IMR-90 (cell line): ENCODE results near the gene C3orf85. TPM values are rescaled to one million over a fixed set of nuclear protein-coding genes. Genes with fewer than 3 reads are reported as not detected.
"Not testable (repeated sequence)": the region's sequence is repeated elsewhere in the genome, so short reads cannot be mapped to it uniquely, and the experiment has no call there.

Experiments used
- ATAC-seq: fragments of 200-7000 bp; cut with Tn5 transposase; 2 replicates; pipeline ENCODE4 v1.9.1; 2020; ENCODE audit warnings: low read depth, mild to moderate bottlenecking, moderate library complexity
- BruUV-seq: library from RNA; stranded (reverse); fragments of 400-500 nt; replicated peaks from 2 replicates; lab custom pipeline; 2021; lab: Mats Ljungman, UMichigan
- CTCF ChIA-PET: fragments of 300-600 bp; formaldehyde crosslinking; extraction: SDS; loops from one replicate; lab custom pipeline; 2021; ENCODE audit warnings: antibody characterized with exemption; lab: Yijun Ruan, JAX
- POLR2A ChIA-PET: fragments of 300-600 bp; sonication (Branson Sonifier 250); formaldehyde crosslinking; loops from one replicate; lab custom pipeline; 2022; ENCODE audit warnings: antibody characterized with exemption; ENCODE audit not compliant: unreplicated experiment; lab: Charles Lee
- DNase-seq: peaks from one replicate; pipeline ENCODE4 v3.0.0; 2013
- H2AFZ ChIP-seq: replicated peaks from 2 replicates; pipeline ENCODE3; 2013; ENCODE audit warnings: low read length, mild to moderate bottlenecking; ENCODE audit not compliant: poor library complexity
- H2AK5ac ChIP-seq: 2 replicates; pipeline ENCODE4 v1.6.1; 2013; ENCODE audit warnings: low read depth, low read length, inconsistent platforms
- H2AK9ac ChIP-seq: replicated peaks from 2 replicates; pipeline ENCODE3; 2013; ENCODE audit warnings: mild to moderate bottlenecking, low read depth, low read length, moderate library complexity; ENCODE audit not compliant: poor library complexity
- H2BK120ac ChIP-seq: 2 replicates; pipeline ENCODE4 v1.6.1; 2013; ENCODE audit warnings: low read depth, low read length, inconsistent platforms
- H2BK15ac ChIP-seq: 3 replicates; pipeline ENCODE4 v1.6.1; 2013; ENCODE audit warnings: low read depth, low read length, inconsistent platforms
- H2BK20ac ChIP-seq: 2 replicates; pipeline ENCODE4 v1.6.1; 2013; ENCODE audit warnings: low read depth, mild to moderate bottlenecking, inconsistent platforms, low read length, moderate library complexity
- H2BK5ac ChIP-seq: 2 replicates; pipeline ENCODE4 v1.6.1; 2013; ENCODE audit warnings: mild to moderate bottlenecking, low read depth, low read length, inconsistent platforms; ENCODE audit not compliant: poor library complexity, severe bottlenecking
- H3K14ac ChIP-seq: replicated peaks from 2 replicates; pipeline ENCODE4 v1.6.1; 2013; ENCODE audit warnings: low read depth, low read length, inconsistent platforms
- H3K18ac ChIP-seq: 2 replicates; pipeline ENCODE4 v1.6.1; 2013; ENCODE audit warnings: low read depth, low read length, control low read depth
- H3K23ac ChIP-seq: 2 replicates; pipeline ENCODE4 v1.6.1; 2013; ENCODE audit warnings: low read depth, low read length, inconsistent platforms
- H3K27ac ChIP-seq: 2 replicates; pipeline ENCODE4 v1.5.1; 2013; ENCODE audit warnings: mild to moderate bottlenecking, control low read depth, low read length; ENCODE audit not compliant: insufficient read depth
- H3K27me3 ChIP-seq: 2 replicates; pipeline ENCODE4 v1.6.1; 2013; ENCODE audit warnings: low read length; ENCODE audit not compliant: control insufficient read depth, insufficient read depth
- H3K36me3 ChIP-seq: 2 replicates; pipeline ENCODE4 v1.6.1; 2013; ENCODE audit warnings: low read length, mixed read lengths; ENCODE audit not compliant: control insufficient read depth, insufficient read depth
- H3K4ac ChIP-seq: 2 replicates; pipeline ENCODE4 v1.6.1; 2013; ENCODE audit warnings: low read depth, low read length, inconsistent platforms
- H3K4me1 ChIP-seq: 2 replicates; pipeline ENCODE4 v1.6.1; 2013; ENCODE audit warnings: low read length, mixed read lengths; ENCODE audit not compliant: control insufficient read depth, insufficient read depth
- H3K4me2 ChIP-seq: 2 replicates; pipeline ENCODE4 v1.6.1; 2013; ENCODE audit warnings: low read depth, mild to moderate bottlenecking, control low read depth, low read length, moderate library complexity
- H3K4me3 ChIP-seq: 2 replicates; pipeline ENCODE4 v1.5.1; 2013; ENCODE audit warnings: low read depth, mild to moderate bottlenecking, control low read depth, low read length, moderate library complexity; ENCODE audit not compliant: insufficient read depth
- H3K56ac ChIP-seq: 2 replicates; pipeline ENCODE4 v1.6.1; 2013; ENCODE audit warnings: low read length, inconsistent platforms; ENCODE audit not compliant: insufficient read depth; ENCODE audit errors: extremely low read depth
- H3K79me1 ChIP-seq, 2 experiments: 2 replicates each; pipeline ENCODE4 v1.6.1; 2013; ENCODE audit warnings: low read length in 2 of 2, inconsistent platforms in 1 of 2, low read depth in 1 of 2
- H3K9ac ChIP-seq: 2 replicates; pipeline ENCODE4 v1.6.1; 2013; ENCODE audit warnings: low read depth, low read length, control low read depth
- H3K9me1 ChIP-seq: 2 replicates; pipeline ENCODE4 v1.6.1; 2013; ENCODE audit warnings: low read length, inconsistent platforms; ENCODE audit not compliant: insufficient read depth
- H3K9me3 ChIP-seq: 2 replicates; pipeline ENCODE4 v1.6.1; 2013; ENCODE audit warnings: low read length; ENCODE audit not compliant: control insufficient read depth, insufficient read depth
- H4K20me1 ChIP-seq: 2 replicates; pipeline ENCODE4 v1.6.1; 2013; ENCODE audit warnings: low read length, inconsistent platforms; ENCODE audit not compliant: insufficient read depth
- H4K5ac ChIP-seq: 2 replicates; pipeline ENCODE4 v1.6.1; 2013; ENCODE audit warnings: mild to moderate bottlenecking, low read depth, low read length, control low read depth
- H4K8ac ChIP-seq, 2 experiments: 2 replicates each; pipeline ENCODE4 v1.6.1; 2013; ENCODE audit warnings: low read depth in 2 of 2, low read length in 2 of 2, control low read depth in 1 of 2, inconsistent platforms in 1 of 2
- H4K91ac ChIP-seq: 2 replicates; pipeline ENCODE4 v1.6.1; 2013; ENCODE audit warnings: low read depth, low read length, inconsistent platforms; ENCODE audit not compliant: insufficient read depth
- WGBS, 2 experiments: methylation state at CpG; one replicate each; pipeline versions ENCODE4 v1.1.5 to v1.1.7; 2013; ENCODE audit warnings: missing lambda C conversion rate in 2 of 2; ENCODE audit not compliant: insufficient read length in 1 of 2; ENCODE audit errors: extremely low coverage in 2 of 2; 5-methylcytosine and 5-hydroxymethylcytosine counted together
- dilution Hi-C: fragments of 300-500 bp; cut with HindIII; formaldehyde crosslinking; loops from one replicate; pipeline ENCODE4 v1.14.3; 2018; ENCODE audit warnings: low sequenced_read_pairs; ENCODE audit not compliant: unreplicated experiment
- in situ Hi-C: fragments of 300-500 bp; cut with MboI; formaldehyde crosslinking; loops from 3 replicates; pipeline ENCODE4 v1.14.3; 2019; ENCODE audit warnings: low sequenced_read_pairs, inconsistent platforms, mixed read lengths
- intact Hi-C: fragments of 100-400 bp; cut with micrococcal nuclease; formaldehyde crosslinking; loops from 2 replicates; pipeline ENCODE4 v1.10.0; 2022
- polyA plus RNA-seq, 3 experiments: library from polyadenylated mRNA; depleted of rRNA; stranded (reverse); fragments of >200 nt; gene quantifications; 2 replicates each; pipeline ENCODE4 v1.2.3, GENCODE V29; 2012; ENCODE audit warnings: low replicate concordance in 1 of 3
- total RNA-seq: library from RNA; depleted of rRNA; stranded (reverse); fragments of >200 nt; gene quantifications from 2 replicates; pipeline ENCODE4 v1.2.3, GENCODE V29; 2012

C3orf85 gene
- total and polyA plus RNA-seq, 2 of the 4 experiments (the other 2 are of a cell fraction): not detected

GRCh38 chr3:109133474-109133816 lies 3.1 kb upstream of the C3orf85 start:
- H3K4me1 ChIP-seq, H3K9ac ChIP-seq, H2BK20ac ChIP-seq, H4K5ac ChIP-seq, H2AK5ac ChIP-seq, dilution Hi-C loops, H3K4ac ChIP-seq, CTCF ChIA-PET, ATAC-seq, BruUV-seq, H3K27me3 ChIP-seq, in situ Hi-C loops, H2BK5ac ChIP-seq, H2BK120ac ChIP-seq, H3K79me1 ChIP-seq, DNase-seq, H3K23ac ChIP-seq, H4K91ac ChIP-seq, H4K8ac ChIP-seq, H3K18ac ChIP-seq, H3K4me2 ChIP-seq, H3K27ac ChIP-seq, H3K36me3 ChIP-seq, H3K14ac ChIP-seq, H2AK9ac ChIP-seq, H3K9me3 ChIP-seq, H2AFZ ChIP-seq, H4K20me1 ChIP-seq, H3K56ac ChIP-seq, H3K9me1 ChIP-seq, H3K4me3 ChIP-seq, intact Hi-C loops, POLR2A ChIA-PET, H2BK15ac ChIP-seq: not testable (repeated sequence)
- WGBS, 2 experiments: no CpG with 5 or more reads among the region's 5 CpGs
